IMR-90 (cell line): ENCODE measurements around the gene KLHL12. TPM values are rescaled to one million over a fixed set of nuclear protein-coding genes. Genes with fewer than 3 reads are reported as not detected.

ENCODE experiments used
- BHLHE40 ChIP-seq: fragments of 150-350 bp; IDR thresholded peaks from 2 replicates; pipeline ENCODE4 v1.6.1; 2016; ENCODE audit warnings: mild to moderate bottlenecking, low read depth, low read length
- CHD1 ChIP-seq: IDR thresholded peaks from 2 replicates; pipeline ENCODE4 v1.6.1; 2012; ENCODE audit warnings: low read depth, low read length, improper control_type of control experiment
- CTCF ChIP-seq: conservative IDR thresholded peaks from 2 replicates; pipeline ENCODE4 v1.5.1; 2012; ENCODE audit warnings: mild to moderate bottlenecking, low read depth, low read length, improper control_type of control experiment
- RCOR1 ChIP-seq: IDR thresholded peaks from 2 replicates; pipeline ENCODE4 v1.6.1; 2012; ENCODE audit warnings: mild to moderate bottlenecking, low read length, improper control_type of control experiment; ENCODE audit not compliant: insufficient replicate concordance
- RFX5 ChIP-seq: IDR thresholded peaks from 2 replicates; pipeline ENCODE4 v1.8.0; 2012; ENCODE audit warnings: low read depth, mild to moderate bottlenecking, low read length, moderate library complexity
- polyA plus RNA-seq, 3 experiments: library from polyadenylated mRNA; depleted of rRNA; stranded (reverse); fragments of >200 nt; gene quantifications; 2 replicates each; pipeline ENCODE4 v1.2.3, GENCODE V29; 2012; ENCODE audit warnings: low replicate concordance in 1 of 3
- total RNA-seq: library from RNA; depleted of rRNA; stranded (reverse); fragments of >200 nt; gene quantifications from 2 replicates; pipeline ENCODE4 v1.2.3, GENCODE V29; 2012
- TF ChIP-seq, protein P1 (sequence below): fragments of 150-350 bp; IDR thresholded peaks from 2 replicates; pipeline ENCODE4 v1.6.1; 2017; ENCODE audit warnings: mild to moderate bottlenecking, antibody characterized with exemption, low read length, low read depth

Gene KLHL12
- total and polyA plus RNA-seq, 2 of the 4 experiments (the other 2 are of a cell fraction): 17.2 to 38.4 TPM

DNA sequence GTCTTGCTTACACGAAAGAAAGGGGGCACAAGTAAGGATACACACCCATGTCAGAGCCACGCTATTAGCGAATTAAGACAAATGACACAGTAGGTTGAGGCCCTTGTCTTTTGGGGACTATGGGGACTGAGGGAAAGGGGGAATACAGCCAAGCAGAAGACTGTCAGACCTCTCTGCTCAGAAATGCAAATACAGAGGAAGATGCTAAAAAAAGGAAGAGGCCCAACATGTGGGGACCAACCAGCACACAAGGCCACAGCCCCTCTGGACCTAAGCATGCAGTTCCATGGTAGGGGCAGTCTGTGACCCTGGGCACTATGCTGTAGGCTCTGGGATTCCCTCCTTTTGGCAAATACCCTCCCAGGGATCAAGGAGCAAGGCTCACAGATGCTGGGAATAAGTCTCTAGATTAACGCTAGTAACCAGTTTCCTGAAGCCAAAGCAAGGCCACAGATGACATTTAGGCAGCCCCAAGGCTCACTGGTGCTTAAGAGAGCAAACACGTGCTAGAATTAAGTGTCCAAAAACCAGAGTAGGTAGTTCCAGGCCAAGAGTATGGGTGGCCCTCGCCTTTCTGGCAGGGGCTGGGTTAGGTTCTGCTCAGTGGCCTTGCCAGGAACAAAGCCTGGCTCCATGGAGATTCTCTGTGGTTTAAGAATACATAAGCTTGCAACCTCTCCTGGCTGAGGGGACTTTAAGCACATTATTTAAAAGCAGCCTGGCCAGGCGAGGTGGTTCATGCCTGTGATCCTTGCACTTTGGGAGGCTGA lies 76.3 kb downstream of the KLHL12 start (continued):
- TF ChIP-seq CTCF: no peak
- TF ChIP-seq RCOR1: no peak
- TF ChIP-seq, protein P1, sequence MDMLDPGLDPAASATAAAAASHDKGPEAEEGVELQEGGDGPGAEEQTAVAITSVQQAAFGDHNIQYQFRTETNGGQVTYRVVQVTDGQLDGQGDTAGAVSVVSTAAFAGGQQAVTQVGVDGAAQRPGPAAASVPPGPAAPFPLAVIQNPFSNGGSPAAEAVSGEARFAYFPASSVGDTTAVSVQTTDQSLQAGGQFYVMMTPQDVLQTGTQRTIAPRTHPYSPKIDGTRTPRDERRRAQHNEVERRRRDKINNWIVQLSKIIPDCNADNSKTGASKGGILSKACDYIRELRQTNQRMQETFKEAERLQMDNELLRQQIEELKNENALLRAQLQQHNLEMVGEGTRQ: no peak
- no peak for TF ChIP-seq CHD1
- TF ChIP-seq BHLHE40: no peak
- no peak for TF ChIP-seq RFX5
